Stimulated activated naive B cell treated with anti-CD40 and anti-IgM and Interleukin-4, amounts not matched to agents 10 μg/mL and 1 μg/mL and 100 μg/mL, for 72 hours (primary cell): ENCODE results near the gene NKD1.

Experiments used
- ATAC-seq, 2 donors: fragments of 150-1000 bp; cut with Tn5 transposase; replicated peaks; 2 replicates each; pipeline ENCODE4 v1.10.0; 2021; ENCODE audit warnings: moderate library complexity in 1 of 2
- DNase-seq: peaks from one replicate; pipeline ENCODE4 v3.0.0; 2021
- H3K27ac Mint-ChIP-seq: one replicate; pipeline ENCODE4 v1.8.0; 2022; ENCODE audit warnings: mild to moderate bottlenecking, mixed read lengths
- H3K27me3 Mint-ChIP-seq, 2 donors: one replicate each; pipeline ENCODE4 v1.8.0; 2022; ENCODE audit warnings: mixed read lengths in 2 of 2
- H3K36me3 Mint-ChIP-seq, 2 donors: one replicate each; pipeline ENCODE4 v1.8.0; 2022; ENCODE audit warnings: mixed read lengths in 2 of 2, mild to moderate bottlenecking in 1 of 2
- H3K4me1 Mint-ChIP-seq, 2 donors: one replicate each; pipeline ENCODE4 v1.8.0; 2022; ENCODE audit warnings: mixed read lengths in 2 of 2, mild to moderate bottlenecking in 1 of 2
- H3K4me3 Mint-ChIP-seq, 2 donors: one replicate each; pipeline ENCODE4 v1.8.0; 2022; ENCODE audit warnings: mild to moderate bottlenecking in 2 of 2, mixed read lengths in 2 of 2, moderate library complexity in 1 of 2
- H3K9me3 Mint-ChIP-seq, 2 donors: one replicate each; pipeline ENCODE4 v1.8.0; 2022; ENCODE audit warnings: mixed read lengths in 2 of 2, mild to moderate bottlenecking in 1 of 2

The NKD1 gene

DNA sequence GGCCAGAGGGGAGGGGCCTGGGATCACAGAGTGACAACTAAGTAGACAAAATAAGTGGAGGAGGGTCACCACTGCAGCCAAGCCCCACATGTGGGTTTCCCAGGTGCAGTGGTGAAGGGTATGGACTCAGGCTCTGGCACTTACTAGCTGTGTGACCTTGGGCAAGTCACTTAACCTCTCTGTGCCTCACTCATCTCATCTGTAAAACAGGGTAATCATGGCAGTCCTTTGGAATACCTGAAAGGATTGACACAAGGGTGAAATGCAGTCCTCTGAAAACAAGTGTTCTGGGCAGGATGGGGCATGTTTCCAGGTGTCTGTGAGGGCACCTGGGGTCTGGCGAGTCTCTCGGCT lies 55.8 kb downstream of the NKD1 start:
- Mint-ChIP-seq H3K27me3 (no peaks in the 10 kb centered on the region), H3K27ac (no peak overlapping the region), H3K9me3 (no peaks in the 10 kb centered on the region), H3K4me1 (peaks cover 0 to 3% of the 10 kb centered on the region in 2 donors), H3K4me3 (no peak overlapping the region), H3K36me3 (no peaks in the 10 kb centered on the region)
- DNase-seq (no peak), ATAC-seq (no peak)

DNA sequence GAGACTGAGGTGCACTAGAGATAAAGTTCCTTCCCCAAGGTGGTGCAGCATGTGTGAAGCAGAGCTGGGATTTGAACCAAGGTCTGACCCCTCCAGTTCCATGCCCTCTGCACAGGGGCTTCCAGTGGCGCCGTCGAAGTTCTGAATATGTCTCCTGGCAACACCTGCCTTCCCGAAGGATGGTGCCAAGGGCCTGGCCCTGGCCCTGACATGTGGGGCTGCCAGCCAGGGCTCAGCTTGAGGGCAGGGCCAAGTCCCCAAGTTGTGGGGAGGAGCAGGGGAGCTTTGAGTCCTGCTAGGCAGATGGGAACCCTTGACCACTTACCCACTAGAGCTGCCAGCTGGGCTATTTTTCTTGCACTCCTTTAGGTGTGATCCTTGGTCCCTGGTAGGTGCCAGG lies 56.4 kb downstream of the NKD1 start:
- Mint-ChIP-seq H3K9me3 (no peaks in the 10 kb centered on the region), H3K4me1 (peaks cover 0 to 3% of the 10 kb centered on the region in 2 donors), H3K27ac (no peak overlapping the region), H3K27me3 (no peaks in the 10 kb centered on the region), H3K36me3 (no peaks in the 10 kb centered on the region), H3K4me3 (no peak overlapping the region)
- ATAC-seq (no peak), DNase-seq (no peak)

DNA sequence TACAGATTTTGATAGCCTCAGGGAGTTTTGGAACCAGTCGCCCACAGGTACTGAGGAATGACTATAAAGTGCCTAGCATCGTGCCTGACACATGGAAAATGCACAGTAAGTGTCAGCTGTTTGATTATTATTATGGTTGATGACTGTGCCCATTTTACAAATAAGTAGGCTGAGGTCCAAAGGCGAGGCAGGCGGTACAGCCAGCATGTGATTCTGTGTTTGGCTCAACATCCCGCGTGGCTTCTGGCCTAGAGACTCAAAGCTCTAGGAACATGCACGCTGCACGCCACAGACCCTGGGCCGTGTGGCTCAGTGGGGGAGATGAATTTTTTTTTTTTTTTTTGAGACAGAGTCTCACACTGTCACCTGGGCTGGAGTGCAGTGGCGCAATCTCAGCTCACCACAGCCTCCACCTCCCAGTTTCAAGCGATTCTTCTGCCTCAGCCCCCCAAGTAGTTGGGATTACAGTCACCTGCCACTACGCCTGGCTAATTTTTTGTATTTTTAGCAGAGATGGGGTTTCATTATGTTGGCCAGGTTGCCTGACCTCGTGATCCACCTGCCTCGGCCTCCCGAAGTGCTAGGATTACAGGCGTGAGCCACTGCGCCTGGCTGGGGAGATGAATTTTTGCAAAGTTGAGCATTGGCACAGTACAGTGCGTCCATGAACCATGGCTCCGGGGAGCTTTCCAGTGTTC lies 57.7 kb downstream of the NKD1 start:
- no peak for ATAC-seq
- Mint-ChIP-seq H3K4me1 (peaks cover 0 to 3% of the 10 kb centered on the region in 2 donors), H3K36me3 (no peaks in the 10 kb centered on the region), H3K9me3 (no peaks in the 10 kb centered on the region), H3K4me3 (no peak overlapping the region), H3K27me3 (no peaks in the 10 kb centered on the region), H3K27ac (no peak overlapping the region)
- no peak for DNase-seq

DNA sequence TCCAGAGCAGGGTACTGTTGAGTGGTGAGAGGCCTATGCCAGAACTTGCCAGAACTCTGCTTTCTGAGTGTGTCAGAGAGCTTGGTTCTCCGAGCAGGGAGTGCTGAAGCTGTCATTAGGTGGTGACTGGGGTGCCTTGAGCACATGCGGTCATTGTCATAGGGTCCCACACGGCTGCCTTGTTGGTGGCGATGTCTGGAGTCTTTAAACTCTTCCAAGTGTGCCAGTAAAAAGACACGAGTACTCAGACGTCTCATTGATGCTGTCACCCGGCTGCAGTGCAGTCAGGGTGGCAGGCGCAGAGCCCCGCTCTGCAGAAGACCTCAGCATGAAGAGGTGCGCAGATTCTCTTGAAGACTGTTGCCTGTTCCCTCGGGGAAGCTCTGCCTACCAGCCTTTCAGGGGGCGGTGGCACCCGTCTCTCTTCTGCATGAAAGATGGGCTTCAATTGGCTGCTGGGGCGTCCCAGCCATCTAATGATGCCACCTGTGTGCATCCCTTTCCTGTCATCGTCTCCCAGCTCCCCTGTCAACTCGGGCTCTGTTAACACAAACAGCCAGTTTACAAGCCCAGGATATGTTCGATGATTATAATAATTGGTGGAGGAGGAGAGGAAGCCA lies 58.3 kb downstream of the NKD1 start:
- Mint-ChIP-seq H3K27ac (no peak overlapping the region), H3K4me3 (no peak overlapping the region), H3K9me3 (no peaks in the 10 kb centered on the region), H3K4me1 (peaks cover 0 to 4% of the 10 kb centered on the region in 2 donors), H3K27me3 (no peaks in the 10 kb centered on the region), H3K36me3 (no peaks in the 10 kb centered on the region)
- ATAC-seq, result no peak
- DNase-seq, result no peak

DNA sequence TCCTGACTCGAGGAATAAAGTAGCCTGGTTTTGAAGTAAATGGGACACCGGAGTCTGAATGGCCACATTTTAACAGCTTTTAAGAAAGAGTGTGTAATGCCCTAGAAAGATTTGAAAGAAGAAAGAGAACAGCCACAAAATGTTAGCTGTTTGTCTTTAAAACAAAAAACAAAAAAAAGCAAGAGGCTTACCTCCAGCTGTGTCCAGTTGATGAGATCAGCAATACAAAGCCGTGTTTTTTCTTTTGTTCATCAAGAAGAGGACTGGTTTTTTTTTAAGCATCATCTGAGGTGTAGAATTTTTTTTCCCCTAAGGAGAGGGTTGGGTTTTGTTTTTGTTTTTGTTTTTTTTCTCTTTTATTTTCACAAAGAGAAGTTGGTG lies 58.8 kb downstream of the NKD1 start:
- Mint-ChIP-seq H3K27ac (no peak overlapping the region), H3K9me3 (no peaks in the 10 kb centered on the region), H3K27me3 (peaks cover 0 to under 1% of the 10 kb centered on the region in 2 donors), H3K4me1 (peaks cover 0 to 5% of the 10 kb centered on the region in 2 donors), H3K4me3 (no peak overlapping the region), H3K36me3 (no peaks in the 10 kb centered on the region)
- no peak for DNase-seq
- ATAC-seq, result no peak

DNA sequence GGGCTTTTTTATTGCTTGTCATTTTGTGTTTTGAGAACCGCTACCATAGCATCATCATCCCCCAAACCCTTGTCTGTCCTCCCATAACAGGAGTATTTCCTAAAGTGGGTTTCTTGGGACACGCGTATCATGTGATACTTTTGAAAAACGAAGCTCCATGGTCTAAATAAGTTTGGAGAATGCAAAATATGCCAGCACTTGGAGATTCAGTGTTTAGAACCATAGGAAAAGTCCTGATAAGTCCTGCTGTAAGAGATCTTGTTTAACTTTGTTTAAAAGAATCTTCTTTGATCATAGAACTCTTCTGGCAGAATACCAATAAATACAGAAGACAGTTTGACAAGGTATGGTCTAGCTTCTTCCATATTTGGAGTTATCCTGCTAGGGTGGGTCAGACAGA lies 59.3 kb downstream of the NKD1 start:
- Mint-ChIP-seq H3K4me1 (peaks cover 2 to 5% of the 10 kb centered on the region in 2 donors), H3K36me3 (peaks cover under 1 to 1% of the 10 kb centered on the region in 2 donors), H3K27ac (no peak overlapping the region), H3K27me3 (peaks cover 3 to 4% of the 10 kb centered on the region in 2 donors), H3K4me3 (no peak overlapping the region), H3K9me3 (no peaks in the 10 kb centered on the region)
- ATAC-seq, result no peak
- DNase-seq, result no peak

DNA sequence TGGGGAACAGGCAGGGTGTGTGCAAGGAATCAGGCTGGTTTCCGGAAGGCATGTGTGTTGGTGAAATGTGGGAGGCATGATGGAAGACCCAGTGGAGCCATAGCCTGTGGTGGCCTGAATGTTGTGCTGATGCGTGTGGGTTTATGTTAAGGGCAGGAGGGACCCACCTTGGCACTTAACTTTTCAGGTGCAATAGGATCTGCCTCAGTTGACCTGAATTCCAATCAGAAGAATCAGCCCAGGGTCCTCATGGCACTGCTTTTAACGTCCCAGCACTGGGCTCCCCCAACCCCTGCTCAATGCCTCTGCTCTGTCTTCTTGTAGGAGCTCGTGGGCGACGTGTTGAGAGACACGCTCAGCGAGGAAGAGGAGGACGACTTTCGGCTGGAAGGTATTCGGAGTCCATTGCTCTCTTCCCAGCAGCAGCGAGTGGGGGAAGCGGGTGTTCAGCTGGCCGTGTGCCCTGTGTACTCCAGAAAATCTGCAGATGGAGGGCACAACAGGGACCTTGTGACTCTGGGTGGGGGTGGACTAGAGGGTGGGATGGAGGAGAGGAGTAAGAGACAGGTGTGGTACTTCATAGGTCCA lies 59.9 kb downstream of the NKD1 start:
- Mint-ChIP-seq H3K27ac (no peak overlapping the region), H3K9me3 (no peaks in the 10 kb centered on the region), H3K27me3 (peaks cover 9 to 11% of the 10 kb centered on the region in 2 donors), H3K4me3 (no peak overlapping the region), H3K4me1 (peaks cover 8% of the 10 kb centered on the region in 2 donors), H3K36me3 (peaks cover 4% of the 10 kb centered on the region in 2 donors)
- no peak for ATAC-seq
- DNase-seq, result no peak

DNA sequence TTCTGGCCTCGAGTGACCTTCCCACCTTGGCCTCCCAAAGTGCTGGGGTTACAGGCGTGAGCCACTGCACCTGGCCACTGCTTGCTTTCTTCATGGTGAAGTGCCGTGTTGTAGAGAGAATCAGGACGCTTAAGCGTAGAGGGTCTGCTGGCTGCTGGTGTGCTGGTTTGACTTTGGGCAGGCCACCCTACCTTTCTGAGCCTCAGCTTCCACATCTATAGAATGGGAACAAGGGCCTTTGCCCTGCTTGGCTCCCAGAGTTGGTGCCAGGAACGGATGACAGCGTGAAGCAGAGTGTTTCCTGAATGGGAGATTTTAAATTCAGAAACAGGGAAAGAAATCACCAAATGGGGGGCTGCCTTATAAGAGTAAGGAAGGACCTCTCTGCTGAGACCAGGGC lies 60.9 kb downstream of the NKD1 start:
- H3K4me1 Mint-ChIP-seq, result peaks cover 10 to 13% of the 10 kb centered on the region in 2 donors
- no peak for ATAC-seq
- peaks cover 10 to 13% of the 10 kb centered on the region in 2 donors for H3K27me3 Mint-ChIP-seq
- DNase-seq, result no peak
- H3K9me3 Mint-ChIP-seq, result no peaks in the 10 kb centered on the region
- H3K4me3 Mint-ChIP-seq, result no peak overlapping the region
- no peak overlapping the region for H3K27ac Mint-ChIP-seq
- H3K36me3 Mint-ChIP-seq, result peaks cover 4% of the 10 kb centered on the region in 2 donors

DNA sequence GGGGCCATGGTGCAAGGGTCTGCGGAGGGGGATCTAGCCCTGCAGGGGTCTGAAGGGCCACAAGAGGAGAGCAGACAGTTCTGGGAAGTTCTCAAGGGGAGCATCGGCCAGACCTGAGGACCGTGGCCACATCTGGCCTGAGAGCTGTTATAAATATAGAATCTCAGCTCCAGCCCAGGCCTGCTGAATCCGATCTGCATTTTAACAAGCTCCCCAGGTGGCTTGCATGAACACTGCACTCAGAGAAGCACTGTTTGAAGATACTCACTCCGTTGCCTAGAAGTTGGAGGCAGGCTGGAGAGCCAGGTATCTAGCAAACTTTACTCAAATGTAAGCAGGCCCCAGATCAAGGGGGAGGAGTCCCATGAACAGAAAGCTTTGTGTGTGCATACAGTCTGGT lies 61.3 kb downstream of the NKD1 start:
- ATAC-seq, result no peak
- Mint-ChIP-seq H3K4me3 (no peak overlapping the region), H3K36me3 (peaks cover 4% of the 10 kb centered on the region in 2 donors), H3K4me1 (peaks cover 10 to 17% of the 10 kb centered on the region in 2 donors), H3K9me3 (no peaks in the 10 kb centered on the region), H3K27me3 (peaks cover 10 to 17% of the 10 kb centered on the region in 2 donors), H3K27ac (no peak overlapping the region)
- no peak for DNase-seq

DNA sequence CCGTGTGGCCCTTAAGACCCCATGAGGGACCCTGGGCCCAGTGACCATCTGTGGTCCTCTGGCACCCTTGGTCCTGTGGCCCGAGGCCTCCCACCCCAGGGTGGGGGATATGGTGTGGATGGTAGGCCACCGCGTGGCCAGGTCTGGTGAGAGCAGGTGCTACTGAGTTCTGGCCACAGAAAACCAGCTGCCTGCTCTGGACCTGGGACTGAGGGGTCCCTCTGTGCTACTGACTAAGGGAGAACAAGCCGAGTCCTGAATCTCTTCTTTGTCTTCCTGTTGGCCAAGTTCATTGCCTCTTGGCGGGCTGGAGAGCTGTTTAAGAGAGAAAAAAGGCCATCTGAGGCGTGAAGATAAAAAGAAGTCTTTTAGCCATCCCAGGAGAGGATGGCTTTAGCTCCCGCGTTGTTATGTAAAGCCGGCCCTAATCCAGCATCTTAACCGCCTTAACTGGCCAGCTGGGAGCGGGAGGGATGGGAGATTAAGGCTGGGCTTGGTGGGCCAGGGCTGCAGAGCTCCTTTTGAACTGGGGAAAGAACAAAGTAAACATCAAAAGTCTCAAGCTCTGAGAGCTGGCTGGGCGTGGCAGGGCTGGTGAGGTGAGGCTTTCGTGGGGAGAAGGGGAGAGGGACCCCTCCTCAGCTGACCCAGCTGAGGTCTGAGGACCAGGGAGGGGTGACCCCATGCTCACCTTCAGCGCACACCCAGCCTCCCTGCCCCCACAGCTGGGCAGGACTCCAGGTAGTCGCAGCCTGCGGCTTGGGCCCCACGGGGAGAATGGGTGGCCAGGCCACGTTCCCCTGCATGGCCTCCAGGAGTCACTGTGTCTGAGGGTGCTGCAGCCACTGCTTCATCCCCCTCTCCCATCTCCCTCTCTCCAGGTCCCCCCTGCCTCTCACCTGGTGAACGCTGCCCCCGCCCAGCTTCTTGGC lies 62.4 kb downstream of the NKD1 start:
- Mint-ChIP-seq H3K9me3 (no peaks in the 10 kb centered on the region), H3K27me3 (peaks cover 10 to 19% of the 10 kb centered on the region in 2 donors), H3K27ac (no peak overlapping the region), H3K36me3 (peaks cover 4% of the 10 kb centered on the region in 2 donors), H3K4me3 (no peak overlapping the region), H3K4me1 (peaks cover 10 to 17% of the 10 kb centered on the region in 2 donors)
- ATAC-seq (no peak), DNase-seq (no peak)

DNA sequence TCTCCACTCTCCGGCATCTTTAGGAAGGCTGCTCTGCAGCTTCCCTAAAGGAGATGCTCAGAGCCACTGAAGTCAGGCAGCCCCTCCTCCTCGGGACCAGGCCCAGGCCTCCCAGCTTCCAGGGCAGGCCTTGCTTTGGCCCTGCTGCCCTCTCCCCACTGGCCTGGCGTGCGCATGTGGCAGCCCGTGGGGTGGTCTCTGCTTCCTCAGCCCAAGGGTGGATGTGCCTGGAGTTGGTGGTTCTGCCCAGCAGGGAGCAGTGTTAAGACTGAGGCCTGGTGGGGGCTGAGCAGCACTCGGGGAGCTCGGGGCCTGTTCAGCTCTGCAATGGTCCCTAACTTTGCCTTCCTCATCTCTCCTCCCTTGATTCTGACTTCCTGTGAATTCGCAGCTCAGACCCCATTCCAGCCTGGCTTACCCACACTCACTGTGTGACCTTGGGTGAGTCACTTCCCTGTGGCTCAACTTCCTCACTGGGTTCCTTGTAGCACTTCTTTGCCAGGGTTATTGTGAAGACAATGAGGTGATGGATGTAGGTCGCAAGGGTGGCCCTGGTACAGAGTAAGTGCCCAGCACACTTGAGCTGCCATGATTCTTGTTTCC lies 63.2 kb downstream of the NKD1 start:
- DNase-seq, result no peak
- no peak overlapping the region for H3K27ac Mint-ChIP-seq
- no peak overlapping the region for H3K4me3 Mint-ChIP-seq
- peaks cover 10 to 17% of the 10 kb centered on the region in 2 donors for H3K4me1 Mint-ChIP-seq
- no peaks in the 10 kb centered on the region for H3K9me3 Mint-ChIP-seq
- H3K27me3 Mint-ChIP-seq, result peaks cover 10 to 19% of the 10 kb centered on the region in 2 donors
- peaks cover 4% of the 10 kb centered on the region in 2 donors for H3K36me3 Mint-ChIP-seq
- peak in 1 of 2 donors; percentile 32 for ATAC-seq

DNA sequence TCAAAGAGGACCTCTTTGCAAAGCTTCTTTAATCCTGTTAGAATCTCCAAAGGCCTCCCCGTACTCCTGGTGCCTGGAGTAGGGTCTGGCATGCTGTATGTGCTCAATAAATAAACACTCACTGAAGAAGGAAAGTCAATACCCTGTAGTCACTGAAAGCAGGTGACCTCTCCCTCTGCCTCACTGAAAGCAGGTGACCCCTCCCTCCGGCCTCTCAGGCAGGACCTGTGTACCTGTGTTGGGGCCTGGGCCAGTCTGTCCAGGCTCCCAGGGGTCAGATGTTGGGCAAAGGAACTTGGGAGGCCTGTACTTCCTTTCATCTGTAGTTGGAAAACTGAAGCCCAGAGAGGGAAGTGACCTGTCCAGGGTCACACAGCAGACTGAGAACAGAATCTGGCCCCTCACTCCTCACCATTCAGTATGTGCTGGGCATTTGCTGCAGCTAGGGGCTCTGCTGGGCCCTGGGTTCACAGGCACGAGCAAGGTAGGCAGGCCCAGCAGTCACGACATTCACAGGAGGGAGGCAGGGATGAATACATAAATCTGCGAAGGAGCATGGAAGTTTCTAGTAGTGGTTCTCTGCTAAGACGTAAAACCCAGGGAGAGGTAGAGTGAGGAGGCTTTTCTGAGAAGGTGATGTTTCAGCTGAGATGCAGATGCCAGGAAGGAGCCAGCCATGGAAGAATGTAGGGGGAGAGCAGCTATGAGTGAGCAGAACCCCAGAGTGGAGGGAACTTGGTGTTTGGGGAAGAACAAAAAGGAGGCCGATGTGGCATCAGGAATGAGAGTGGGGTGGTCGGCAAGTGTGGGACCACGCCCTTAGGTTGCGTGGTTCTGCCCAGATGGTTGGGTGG lies 64.0 kb downstream of the NKD1 start:
- H3K27ac Mint-ChIP-seq, result peak overlapping the region; percentile 45
- peaks cover 10 to 17% of the 10 kb centered on the region in 2 donors for H3K4me1 Mint-ChIP-seq
- ATAC-seq, result no peak

DNA sequence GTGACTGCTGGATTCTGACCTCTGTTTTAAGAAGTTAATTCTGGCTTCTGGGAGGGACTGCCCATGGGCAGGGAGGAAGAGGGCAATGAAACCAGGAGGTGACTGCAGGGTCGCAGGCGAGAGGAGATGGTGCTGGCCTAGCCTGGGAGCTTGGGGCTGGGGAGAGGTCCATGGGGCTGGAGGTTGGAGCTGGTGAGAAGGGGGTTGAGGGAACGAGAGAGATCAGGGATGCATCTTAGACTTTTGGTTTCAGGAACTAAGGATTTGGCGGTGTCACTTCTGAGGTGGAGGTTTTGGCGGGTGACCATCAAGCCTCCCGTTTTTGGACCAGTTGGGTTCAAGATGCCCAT lies 64.6 kb downstream of the NKD1 start:
- Mint-ChIP-seq H3K27ac (no peak overlapping the region), H3K4me1 (peaks cover 10 to 17% of the 10 kb centered on the region in 2 donors), H3K4me3 (no peak overlapping the region), H3K27me3 (peaks cover 10 to 19% of the 10 kb centered on the region in 2 donors), H3K36me3 (peaks cover 4% of the 10 kb centered on the region in 2 donors), H3K9me3 (no peaks in the 10 kb centered on the region)
- ATAC-seq, result no peak
- DNase-seq, result no peak

More for the DNA sequence above, 64.0 kb downstream of the NKD1 start:
- Mint-ChIP-seq H3K36me3 (peaks cover 4% of the 10 kb centered on the region in 2 donors), H3K4me3 (no peak overlapping the region), H3K9me3 (no peaks in the 10 kb centered on the region), H3K27me3 (peaks cover 10 to 19% of the 10 kb centered on the region in 2 donors)
- DNase-seq, result no peak
